Measurements from ENCODE around the gene RRP15. TPM values are rescaled to one million over a fixed set of nuclear protein-coding genes. Genes with fewer than 3 reads are reported as not detected.
A peak's percentile ranks its signal among the peaks of the same experiment; 100 is the strongest.
"Not testable (repeated sequence)": the region's sequence is repeated elsewhere in the genome, so short reads cannot be mapped to it uniquely, and the experiment has no call there.

Gene RRP15
- total RNA-seq, 2 donors from 2014 or later = 24.9 to 27.3 TPM

DNA sequence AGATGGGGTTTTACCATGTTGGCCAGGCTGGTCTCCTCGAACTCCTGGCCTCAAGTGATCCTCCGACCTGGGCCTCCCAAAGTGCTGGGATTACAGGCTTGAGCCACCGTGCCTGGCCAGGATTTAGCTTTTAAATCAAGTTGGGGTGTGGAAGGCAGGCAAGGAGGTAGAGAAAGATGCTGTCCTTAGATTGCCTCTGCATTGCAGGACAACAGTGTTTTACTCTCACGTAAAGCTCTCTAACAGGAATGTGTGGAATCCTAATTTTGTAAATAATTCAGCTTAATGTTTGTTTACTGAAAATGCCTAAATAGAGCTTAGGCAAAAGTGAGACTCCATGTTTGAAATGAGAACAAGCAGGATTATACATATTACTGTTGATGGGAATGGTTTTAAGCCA is 30.5 kb downstream of the RRP15 start:
- Mint-ChIP-seq H3K4me3 (no peak overlapping the region), H3K36me3 (ENCODE audit: low read depth) (peaks cover 26% of the 10 kb centered on the region), H3K27me3 (ENCODE audit: insufficient read depth) (no peaks in the 10 kb centered on the region), H3K9me3 (no peaks in the 10 kb centered on the region), H3K4me1 (peaks cover 13% of the 10 kb centered on the region), H3K27ac (peak overlapping the region; percentile 44)
- TF ChIP-seq CTCF (conservative IDR thresholded peaks at IDR 0.05) = no peak
- no peaks in the 10 kb centered on the region for H3K4me1 ChIP-seq (ENCODE audit: control insufficient read depth, insufficient read depth, low read length)
- H3K36me3 ChIP-seq (ENCODE audit: control insufficient read depth, insufficient read depth, low read length) = peaks cover 24% of the 10 kb centered on the region
- peaks cover 12% of the 10 kb centered on the region for H3K9me3 ChIP-seq (ENCODE audit: control insufficient read depth, low read length)
- H3K27ac ChIP-seq (ENCODE audit: low read depth, low read length) = no peak overlapping the region
- DNase-seq = no peak
- no peak overlapping the region for H3K4me3 ChIP-seq (ENCODE audit: low read length)
- no peak overlapping the region for H3K9ac ChIP-seq (ENCODE audit: extremely low read depth, low read length, poor library complexity, severe bottlenecking)
- WGBS, 2 experiments (ENCODE audit: insufficient coverage in 1 of 2, insufficient read length in 1 of 2) = 86 to 93% methylated on average over 1 to 4 of the region's 4 CpGs
- no peaks in the 10 kb centered on the region for H3K27me3 ChIP-seq (ENCODE audit: control insufficient read depth, insufficient read depth, low read length, poor library complexity, severe bottlenecking)

DNA sequence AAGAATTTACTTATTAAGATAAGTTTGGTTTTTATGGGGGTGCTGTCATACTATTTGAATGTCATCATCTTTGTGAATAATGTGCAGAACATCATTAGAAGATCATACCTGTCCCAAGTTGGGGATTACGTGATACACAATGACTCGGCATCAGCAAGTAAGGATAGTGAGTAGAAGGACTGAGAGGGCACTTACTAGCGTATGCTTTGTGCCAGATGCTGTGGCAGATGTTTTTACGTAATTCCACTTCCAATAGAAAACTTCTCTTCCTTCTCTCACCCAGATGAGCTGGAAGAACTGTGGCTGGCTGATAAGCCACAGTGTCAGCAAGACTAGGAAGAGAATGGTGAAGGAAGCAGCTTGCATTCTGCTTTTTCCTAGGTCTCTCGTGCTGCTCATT is 32.0 kb downstream of the RRP15 start:
- no peaks in the 10 kb centered on the region for H3K4me1 ChIP-seq (ENCODE audit: control insufficient read depth, insufficient read depth, low read length)
- no peak overlapping the region for H3K4me3 Mint-ChIP-seq
- no peaks in the 10 kb centered on the region for H3K9me3 Mint-ChIP-seq
- no peaks in the 10 kb centered on the region for H3K27me3 ChIP-seq (ENCODE audit: control insufficient read depth, insufficient read depth, low read length, poor library complexity, severe bottlenecking)
- peaks cover 20% of the 10 kb centered on the region for H3K36me3 ChIP-seq (ENCODE audit: control insufficient read depth, insufficient read depth, low read length)
- no peak overlapping the region for H3K27ac ChIP-seq (ENCODE audit: low read depth, low read length)
- DNase-seq = no peak
- H3K27ac Mint-ChIP-seq = no peak overlapping the region
- no peak overlapping the region for H3K9ac ChIP-seq (ENCODE audit: extremely low read depth, low read length, poor library complexity, severe bottlenecking)
- H3K4me3 ChIP-seq (ENCODE audit: low read length) = no peak overlapping the region
- WGBS, 2 experiments (ENCODE audit: insufficient coverage in 1 of 2, insufficient read length in 1 of 2) = 95 to 100% methylated on average over 2 to 5 of the region's 5 CpGs
- no peaks in the 10 kb centered on the region for H3K27me3 Mint-ChIP-seq (ENCODE audit: insufficient read depth)
- H3K4me1 Mint-ChIP-seq = peaks cover 13% of the 10 kb centered on the region
- no peaks in the 10 kb centered on the region for H3K9me3 ChIP-seq (ENCODE audit: control insufficient read depth, low read length)
- H3K36me3 Mint-ChIP-seq (ENCODE audit: low read depth) = peaks cover 21% of the 10 kb centered on the region
- TF ChIP-seq CTCF (conservative IDR thresholded peaks at IDR 0.05) = no peak

DNA sequence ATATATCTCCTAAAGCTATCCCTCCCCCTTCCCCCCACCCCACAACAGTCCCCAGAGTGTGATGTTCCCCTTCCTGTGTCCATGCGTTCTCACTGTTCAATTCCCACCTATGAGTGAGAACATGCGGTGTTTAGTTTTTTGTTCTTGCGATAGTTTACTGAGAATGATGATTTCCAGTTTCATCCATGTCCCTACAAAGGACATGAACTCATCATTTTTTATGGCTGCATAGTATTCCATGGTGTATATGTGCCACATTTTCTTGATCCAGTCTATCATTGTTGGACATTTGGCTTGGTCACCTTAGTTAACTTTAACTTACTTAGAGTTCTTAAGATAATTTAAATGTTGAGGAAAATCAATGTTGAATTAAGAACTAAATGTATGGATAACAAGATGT is 35.1 kb downstream of the RRP15 start:
- H3K36me3 ChIP-seq (ENCODE audit: control insufficient read depth, insufficient read depth, low read length) = peaks cover 19% of the 10 kb centered on the region
- H3K4me1 ChIP-seq (ENCODE audit: control insufficient read depth, insufficient read depth, low read length); H3K4me3 ChIP-seq (ENCODE audit: low read length); H3K9ac ChIP-seq (ENCODE audit: extremely low read depth, low read length, poor library complexity, severe bottlenecking); H3K27ac ChIP-seq (ENCODE audit: low read depth, low read length); H3K27me3 Mint-ChIP-seq (ENCODE audit: insufficient read depth); H3K4me3 Mint-ChIP-seq; H3K27me3 ChIP-seq (ENCODE audit: control insufficient read depth, insufficient read depth, low read length, poor library complexity, severe bottlenecking); H3K27ac Mint-ChIP-seq; H3K9me3 Mint-ChIP-seq; H3K9me3 ChIP-seq (ENCODE audit: control insufficient read depth, low read length); DNase-seq; H3K4me1 Mint-ChIP-seq: not testable (repeated sequence)
- 100% methylated on average over 1 of the region's 3 CpGs; no CpG with 5 or more reads in 1 of the 2 experiments for WGBS, 2 experiments (ENCODE audit: insufficient coverage in 1 of 2, insufficient read length in 1 of 2)
- H3K36me3 Mint-ChIP-seq (ENCODE audit: low read depth) = peaks cover 35% of the 10 kb centered on the region

DNA sequence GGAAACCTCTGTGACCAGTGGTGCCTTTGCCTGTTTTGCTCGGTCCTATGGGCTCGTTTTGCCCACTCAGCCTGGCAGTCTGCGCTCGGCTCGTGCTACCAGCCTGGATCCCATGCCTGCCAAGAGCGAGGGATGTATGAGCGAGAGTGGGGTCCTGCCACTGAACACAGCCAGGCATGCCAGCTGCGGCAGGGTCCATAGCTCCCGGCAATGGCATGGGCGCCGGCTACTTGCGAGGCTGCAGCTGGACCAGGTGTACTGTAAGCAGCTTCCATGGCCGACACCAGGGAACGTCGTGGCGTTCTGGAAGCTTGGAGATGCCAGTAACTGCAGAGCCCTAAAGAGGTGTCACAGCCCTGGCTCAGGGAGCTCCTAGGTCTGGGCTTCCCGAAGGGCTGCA is 37.7 kb downstream of the RRP15 start:
- Mint-ChIP-seq H3K36me3 (ENCODE audit: low read depth) (peaks cover 40% of the 10 kb centered on the region), H3K9me3 (no peaks in the 10 kb centered on the region), H3K27me3 (ENCODE audit: insufficient read depth) (no peaks in the 10 kb centered on the region), H3K4me3 (no peak overlapping the region), H3K4me1 (no peaks in the 10 kb centered on the region), H3K27ac (no peak overlapping the region)
- H3K4me1 ChIP-seq (ENCODE audit: control insufficient read depth, insufficient read depth, low read length) = no peaks in the 10 kb centered on the region
- no peaks in the 10 kb centered on the region for H3K9me3 ChIP-seq (ENCODE audit: control insufficient read depth, low read length)
- H3K27me3 ChIP-seq (ENCODE audit: control insufficient read depth, insufficient read depth, low read length, poor library complexity, severe bottlenecking) = no peaks in the 10 kb centered on the region
- no peak for DNase-seq
- peaks cover 28% of the 10 kb centered on the region for H3K36me3 ChIP-seq (ENCODE audit: control insufficient read depth, insufficient read depth, low read length)
- no peak overlapping the region for H3K27ac ChIP-seq (ENCODE audit: low read depth, low read length)
- no peak overlapping the region for H3K4me3 ChIP-seq (ENCODE audit: low read length)
- H3K9ac ChIP-seq (ENCODE audit: extremely low read depth, low read length, poor library complexity, severe bottlenecking) = no peak overlapping the region
- TF ChIP-seq CTCF (conservative IDR thresholded peaks at IDR 0.05) = no peak
- WGBS, 2 experiments (ENCODE audit: insufficient coverage in 1 of 2, insufficient read length in 1 of 2) = 95 to 99% methylated on average over 14 to 17 of the region's 17 CpGs
